HG03025 (cell line): ENCODE results near the gene GALNT14.

Experiments used
- ATAC-seq: cut with Tn5 transposase; IDR thresholded peaks from one replicate; pipeline ENCODE4 v1.9.1; 2021; ENCODE audit warnings: mild to moderate bottlenecking, moderate library complexity; ENCODE audit not compliant: unreplicated experiment, low FRiP score

GALNT14 gene

DNA sequence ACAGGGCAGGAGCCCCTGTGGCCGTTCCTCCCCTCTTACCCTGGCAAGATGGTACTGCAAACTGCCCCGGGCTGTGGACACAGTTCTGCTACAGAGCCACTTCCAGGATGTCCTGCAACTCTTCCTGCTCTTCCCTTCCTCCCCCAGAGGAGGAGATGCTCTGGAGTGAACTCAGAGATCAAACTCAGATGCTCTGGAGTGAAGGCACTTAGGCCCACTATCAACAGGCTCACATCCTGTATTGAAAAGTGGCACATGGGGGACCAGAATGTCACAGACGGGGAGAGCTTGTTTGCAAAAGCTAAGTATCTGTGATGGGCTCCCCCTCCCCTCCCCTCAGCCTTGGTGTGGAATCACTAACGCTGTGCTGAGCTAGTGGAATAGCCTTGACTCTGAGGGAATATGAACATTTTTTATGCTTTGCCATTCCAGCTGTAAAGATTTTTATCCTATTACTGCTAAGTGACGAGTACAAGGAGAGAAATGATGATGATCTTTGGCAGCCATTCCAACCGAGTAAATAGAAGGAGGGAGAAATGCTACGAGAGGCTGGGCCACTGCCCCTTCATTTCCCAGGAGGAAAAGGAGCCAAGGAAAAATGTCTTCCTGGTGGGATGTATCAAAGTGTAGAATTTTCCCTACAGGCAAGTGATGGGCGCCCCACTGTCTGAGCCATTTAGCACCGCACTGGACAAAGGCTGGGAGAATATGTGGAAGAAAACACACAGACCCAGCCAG lies 152.6 kb downstream of the GALNT14 start:
- no peak for ATAC-seq

DNA sequence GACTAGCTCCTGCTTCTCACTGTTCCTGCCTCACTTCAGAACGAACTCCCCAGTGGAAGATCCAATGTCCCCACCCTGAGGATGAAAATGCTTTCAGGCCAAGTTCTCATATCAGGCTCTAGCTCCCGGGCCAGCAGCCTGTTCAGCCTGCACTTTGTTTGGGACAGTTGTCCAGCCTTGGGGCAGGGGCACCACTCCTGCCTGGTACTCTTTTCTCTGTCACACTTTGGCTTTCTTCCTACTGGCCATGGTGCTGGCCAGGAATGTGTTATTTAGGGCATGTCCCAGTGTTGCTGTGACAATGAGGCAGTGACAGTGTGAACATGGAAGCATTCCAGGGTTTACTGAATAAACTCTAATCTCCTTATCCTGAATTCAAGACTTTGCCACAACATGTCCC lies 154.1 kb downstream of the GALNT14 start:
- no peak for ATAC-seq

DNA sequence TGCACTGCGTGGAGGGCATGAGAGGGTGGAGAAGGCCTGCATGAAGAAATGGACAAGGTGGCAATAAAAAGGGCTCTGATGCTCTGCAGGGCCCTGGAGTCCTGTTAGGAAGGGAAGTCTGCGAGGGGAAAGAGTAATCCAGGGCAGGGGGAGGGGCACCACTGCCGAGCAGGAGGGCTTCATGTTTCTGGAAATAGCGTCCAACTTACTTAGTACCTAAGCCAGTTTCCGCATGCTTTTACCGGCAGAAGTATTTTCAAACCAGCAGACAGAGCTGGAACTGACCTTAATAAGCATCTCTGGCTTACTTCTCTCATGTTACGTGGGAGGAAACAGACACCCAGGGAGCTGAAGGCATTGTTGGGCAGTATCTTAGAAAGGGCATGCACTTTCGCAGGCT lies 156.7 kb downstream of the GALNT14 start:
- ATAC-seq: no peak

DNA sequence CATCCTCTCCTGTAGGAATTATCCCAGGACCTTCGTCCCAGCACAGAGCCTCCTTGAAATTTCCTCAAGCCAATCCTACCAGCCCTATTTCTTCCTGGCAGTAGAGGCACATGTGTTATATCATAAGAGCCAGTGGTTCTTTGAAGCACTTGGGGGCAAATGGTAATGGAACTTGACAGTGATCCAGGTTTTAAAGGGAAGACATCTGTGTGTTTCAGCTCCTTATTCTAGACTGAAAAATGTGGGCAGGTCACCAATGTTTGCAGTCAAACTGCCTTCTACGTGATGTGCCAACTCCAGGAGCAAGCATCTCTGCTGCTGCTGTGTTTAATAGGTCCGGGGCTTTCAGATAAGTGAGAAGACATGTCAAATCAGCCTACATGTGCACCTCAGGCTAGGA lies 157.1 kb downstream of the GALNT14 start:
- no peak for ATAC-seq

DNA sequence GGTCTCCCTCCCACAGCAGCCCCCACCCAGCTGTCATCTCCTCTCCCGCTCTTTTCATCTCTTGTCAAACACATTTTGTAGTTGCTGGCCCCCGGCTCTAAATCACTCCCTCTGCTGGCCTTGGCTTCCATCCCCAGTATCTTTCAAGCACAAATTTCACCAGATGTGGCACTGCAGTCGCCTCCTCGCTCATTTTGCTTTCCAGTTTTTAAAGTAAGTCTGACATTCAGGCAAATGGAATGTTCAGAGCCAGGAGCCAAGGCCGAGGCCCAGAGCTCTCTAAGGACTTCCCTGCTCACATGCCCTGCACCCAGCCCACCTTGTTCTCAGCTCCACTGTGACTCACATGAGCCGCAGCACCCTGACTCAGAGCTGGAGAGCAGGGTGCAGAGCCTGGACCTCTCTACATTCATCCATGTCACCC lies 158.4 kb downstream of the GALNT14 start:
- ATAC-seq: no peak

DNA sequence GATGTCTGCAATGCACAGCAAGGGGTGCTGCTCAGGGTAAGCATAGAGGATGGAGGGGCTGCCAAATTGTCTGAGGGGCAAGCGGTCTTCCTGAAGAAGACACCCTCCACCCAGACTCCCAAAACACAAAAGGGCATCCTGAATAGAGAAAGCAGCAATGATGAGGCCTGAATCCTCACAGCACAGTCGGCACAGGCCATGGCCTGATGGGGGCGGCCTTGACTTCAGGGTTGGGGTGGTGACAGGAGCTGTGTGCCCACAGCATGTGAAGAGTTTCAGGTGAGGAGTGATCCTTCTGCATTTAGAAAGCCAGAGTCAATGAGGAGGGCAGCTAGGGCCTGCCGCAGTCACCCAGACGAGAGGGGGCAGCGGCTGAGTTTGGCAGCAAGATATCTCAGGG lies 159.4 kb downstream of the GALNT14 start:
- no peak for ATAC-seq

DNA sequence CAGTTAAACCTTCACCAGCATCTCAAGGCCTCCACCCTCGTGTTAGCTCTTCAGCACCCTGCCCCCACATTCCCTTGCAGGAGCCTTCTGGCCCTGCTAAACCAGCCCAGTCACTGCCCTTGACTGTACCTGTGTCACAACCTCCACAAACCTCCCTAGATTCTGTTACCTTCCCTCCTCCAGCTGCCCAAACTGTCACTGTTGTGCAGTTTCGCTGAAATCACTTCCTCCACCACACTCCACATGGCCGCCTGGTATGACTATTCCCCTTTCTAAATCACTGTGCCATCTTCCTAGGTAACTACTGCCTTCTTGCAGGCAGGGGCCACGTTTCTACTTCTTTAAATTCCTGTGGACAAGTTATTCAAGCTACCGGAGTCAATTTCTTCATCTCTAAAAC lies 160.2 kb downstream of the GALNT14 start:
- no peak for ATAC-seq

DNA sequence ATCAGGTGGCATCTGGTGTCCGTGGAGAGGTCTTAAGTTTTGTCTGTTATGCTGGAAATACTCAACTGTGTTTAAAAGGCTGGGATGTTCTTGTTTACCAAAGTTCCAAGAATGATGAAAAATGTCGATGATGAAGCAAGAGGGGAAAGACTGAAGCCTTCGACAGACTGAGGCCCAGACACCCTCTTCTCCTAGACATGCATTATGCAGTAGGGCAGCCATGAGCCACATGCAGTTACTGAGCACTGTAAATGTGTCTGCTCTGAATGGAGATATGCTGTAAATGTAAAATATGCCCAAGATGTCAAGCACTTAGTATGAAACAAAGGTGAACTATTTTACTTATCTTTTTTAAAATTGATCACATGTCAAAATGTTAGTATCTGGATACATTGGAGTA lies 163.1 kb downstream of the GALNT14 start:
- no peak for ATAC-seq

DNA sequence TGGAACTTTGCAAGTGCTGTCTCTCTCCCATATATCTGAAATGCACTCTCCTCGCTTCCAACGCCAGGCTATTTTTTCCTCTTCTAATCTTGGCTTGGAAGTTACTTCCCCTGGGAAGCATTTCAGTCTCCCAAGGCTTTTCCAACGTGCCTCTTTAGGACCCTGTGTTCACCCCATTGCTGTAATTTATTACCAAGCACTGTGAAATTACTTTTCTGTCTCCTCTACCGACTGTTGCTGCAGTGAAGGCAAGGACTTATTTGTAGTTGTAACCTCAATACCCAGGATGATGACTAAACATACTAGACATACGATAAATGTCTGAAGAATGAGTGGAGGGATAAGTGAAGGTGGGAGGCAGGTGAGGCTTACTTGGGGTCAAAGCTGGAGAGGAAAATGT lies 163.7 kb downstream of the GALNT14 start:
- no peak for ATAC-seq

DNA sequence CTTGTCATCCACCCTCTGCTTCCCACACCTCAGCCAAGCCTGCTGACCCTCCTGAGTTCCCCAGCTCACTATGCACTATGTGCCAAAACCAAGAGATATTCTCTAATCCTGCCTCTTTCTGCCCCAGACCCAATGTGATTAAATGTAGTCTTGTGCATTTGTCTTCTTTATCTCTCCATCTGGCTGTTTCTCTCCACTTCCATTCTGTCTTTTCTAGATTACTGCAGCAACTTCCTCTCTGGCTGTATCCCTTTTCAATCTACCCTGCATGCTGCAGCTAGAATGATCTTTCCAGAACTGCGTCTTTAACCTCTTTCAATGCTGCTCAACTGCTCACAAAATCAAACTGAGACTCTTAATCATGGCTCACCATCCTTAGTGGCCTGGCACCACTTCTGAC lies 164.1 kb downstream of the GALNT14 start:
- ATAC-seq: no peak

DNA sequence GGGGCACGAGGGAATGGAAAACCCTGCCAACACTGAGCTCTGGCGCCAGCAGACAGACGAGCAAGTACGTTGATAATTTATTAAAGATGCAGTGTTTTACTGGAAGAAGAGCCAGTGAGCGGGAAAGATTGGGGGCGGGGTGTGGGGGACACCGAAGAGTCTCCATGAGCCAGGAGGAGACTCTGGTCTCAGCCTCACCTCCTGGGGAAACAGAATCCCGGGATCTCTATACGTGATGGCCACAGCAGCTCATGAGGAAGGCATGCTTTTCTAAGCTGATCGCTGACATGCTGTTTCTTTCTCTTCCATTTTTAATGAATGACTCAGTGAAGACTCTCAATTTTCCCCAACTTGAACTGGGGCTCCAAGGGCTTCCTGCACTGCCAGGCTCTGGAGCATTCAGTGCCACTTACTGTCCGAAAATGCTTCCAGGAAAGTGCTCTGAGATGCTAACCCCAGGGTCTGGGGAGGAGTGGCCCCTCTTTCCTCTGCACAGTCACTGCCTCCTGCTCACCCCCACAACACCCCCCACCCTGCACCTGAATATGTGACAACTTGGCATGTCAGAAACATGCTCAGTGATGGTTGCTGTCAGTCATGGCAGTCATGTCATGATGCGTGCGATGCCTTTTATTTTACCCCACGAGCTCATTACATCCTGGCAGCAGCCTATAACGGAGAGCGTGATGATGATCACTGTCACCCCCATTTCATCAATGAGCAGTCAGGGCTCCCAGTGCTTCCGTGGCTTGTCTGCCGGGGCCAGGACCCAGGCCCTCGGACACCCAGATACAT lies 166.8 kb downstream of the GALNT14 start:
- ATAC-seq: no peak

DNA sequence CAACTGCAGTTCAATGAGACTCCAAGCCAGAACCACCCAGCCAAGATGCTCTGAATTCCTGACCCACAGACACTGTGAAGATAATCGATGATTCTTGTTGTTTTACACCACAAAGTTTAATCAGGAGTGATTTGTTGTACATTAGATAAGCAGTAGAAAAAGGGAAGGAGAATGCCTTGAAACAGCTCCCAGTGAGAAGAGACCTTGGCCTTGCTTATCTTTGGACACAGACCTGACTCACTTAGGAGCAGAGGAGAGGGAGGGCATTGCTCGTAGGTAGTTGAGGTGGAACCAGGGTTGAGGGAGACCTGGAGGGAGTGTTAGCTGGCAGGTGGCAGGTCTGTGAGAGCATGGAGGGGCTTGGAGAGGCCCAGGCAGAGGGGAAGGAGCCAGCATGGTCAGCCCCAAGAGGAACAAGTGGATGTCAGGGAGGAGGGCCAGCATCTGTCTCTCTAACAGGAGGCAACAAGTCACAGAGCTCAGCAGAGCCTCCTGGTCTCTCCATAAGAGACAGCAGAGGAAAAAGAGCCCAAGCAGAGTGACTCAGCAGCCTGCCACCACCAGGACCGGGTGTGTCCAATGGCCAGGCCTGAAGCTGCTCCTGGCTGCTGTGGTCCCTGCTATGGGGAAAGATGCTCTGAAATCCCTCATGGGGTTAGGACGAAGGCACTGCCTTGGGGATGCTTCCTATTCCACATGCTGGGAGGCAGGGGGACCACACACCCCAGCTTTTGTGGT lies 169.4 kb downstream of the GALNT14 start:
- no peak for ATAC-seq

DNA sequence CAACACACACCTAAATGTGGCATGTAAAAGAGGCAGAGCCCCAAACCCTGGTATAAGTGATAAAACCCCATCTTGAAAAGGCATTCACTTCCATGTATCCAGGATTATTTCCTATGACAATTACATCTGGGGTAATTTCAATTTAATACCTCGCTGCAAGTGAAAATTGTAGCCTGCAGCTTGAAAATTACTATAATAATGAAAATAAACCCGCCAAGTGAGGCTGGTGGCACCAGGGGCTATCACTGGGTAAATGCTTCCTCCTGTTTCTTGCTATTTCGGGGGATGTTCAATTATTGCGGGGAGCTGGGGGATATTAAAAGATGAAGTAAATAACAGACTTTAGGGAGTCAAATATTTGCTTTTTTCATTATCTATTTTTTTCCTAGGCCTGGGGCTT lies 171.5 kb downstream of the GALNT14 start:
- ATAC-seq: no peak

DNA sequence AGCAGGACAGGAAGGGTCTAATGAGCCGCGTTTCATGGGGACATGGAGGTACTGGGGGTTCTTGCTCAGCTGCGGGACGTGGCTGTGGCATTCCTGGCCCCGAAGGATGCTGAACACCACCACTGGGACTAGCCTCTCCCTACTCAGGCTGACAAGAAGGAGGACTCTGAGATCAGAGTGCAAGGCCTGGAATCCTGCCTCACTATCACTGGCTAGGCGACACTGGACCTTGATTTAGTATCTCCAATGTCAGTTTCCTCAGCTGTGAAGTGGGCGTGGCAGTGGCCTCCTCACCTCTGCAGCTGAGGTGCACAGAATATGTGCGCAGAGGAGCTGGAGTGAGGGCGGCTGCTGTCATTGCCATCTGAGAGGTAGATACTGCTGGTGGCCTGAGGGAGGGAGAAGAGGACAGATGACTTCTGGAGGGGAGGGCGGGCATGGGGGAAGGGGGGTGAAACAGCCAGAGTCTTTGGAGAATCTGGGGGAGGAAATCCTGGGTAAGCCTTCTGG lies 173.2 kb downstream of the GALNT14 start:
- no peak for ATAC-seq

DNA sequence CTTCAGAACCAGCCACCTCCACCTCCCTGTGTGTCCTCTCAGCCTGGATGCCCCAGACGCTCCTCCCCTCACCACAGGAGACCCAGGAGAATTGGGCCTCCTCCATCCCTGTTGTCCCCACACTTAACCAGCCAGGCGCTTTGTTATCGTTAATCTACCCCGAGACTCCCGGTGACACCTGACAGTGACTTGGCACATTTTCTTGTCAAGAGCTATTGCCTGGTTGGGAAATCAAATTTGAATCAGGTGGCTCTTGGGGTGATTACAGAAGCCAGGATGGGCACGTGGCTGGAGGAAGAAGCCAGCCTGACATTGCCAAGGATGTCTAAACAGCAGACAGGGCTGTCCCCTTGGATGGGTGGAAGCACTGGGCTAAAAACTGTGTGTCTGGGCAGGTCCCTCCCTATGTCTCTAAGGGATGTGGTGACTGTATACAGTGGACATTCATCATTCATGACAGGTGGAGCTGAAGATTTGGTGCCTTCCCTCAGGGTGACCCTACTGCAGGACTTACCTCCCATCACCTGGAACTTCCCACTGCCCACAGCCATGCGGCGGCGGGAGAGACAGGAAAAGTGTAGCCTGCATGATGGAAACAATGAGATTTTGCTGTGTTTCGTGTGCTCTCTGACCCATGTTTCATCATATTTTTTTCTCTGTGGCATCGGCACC lies 173.8 kb downstream of the GALNT14 start:
- ATAC-seq: no peak

DNA sequence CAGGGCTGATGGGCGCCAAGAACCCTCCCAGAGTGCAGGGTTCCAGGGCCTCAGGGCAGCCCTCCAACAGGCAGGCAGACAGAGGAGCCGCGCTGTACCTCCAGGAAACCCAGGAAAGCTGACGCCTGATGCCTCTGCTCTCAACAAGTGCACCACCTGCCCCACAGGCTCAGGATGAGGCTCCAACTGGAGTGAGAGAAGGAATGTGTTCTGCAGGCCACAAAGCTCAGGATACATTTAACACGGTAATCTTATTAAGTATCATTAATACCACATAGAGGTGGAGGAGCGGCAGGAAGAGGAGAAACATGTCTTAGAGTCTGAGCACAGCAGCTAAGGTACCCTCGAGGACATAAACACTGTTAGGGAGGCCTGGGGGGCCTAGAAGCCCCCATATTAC lies 175.1 kb downstream of the GALNT14 start:
- no peak for ATAC-seq

DNA sequence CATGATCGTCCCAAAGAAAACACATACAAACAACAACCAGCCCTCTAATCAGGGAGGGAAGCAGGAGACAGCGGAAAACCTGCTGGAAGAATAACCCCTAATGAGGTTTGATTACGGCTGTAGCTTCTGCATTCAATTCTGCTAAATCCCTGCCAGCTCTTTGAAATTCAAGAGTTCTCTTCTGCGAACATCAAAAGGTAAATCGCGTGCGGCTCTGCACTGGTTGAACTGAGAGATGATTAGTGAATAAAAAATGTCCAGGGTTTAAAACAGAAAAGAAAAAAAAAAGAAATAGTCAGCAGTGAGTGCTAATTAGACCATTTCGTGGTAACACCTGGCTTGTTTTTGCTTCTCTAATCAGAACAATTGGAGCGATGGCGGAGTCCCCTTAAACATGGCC lies 178.0 kb downstream of the GALNT14 start:
- ATAC-seq: no peak

DNA sequence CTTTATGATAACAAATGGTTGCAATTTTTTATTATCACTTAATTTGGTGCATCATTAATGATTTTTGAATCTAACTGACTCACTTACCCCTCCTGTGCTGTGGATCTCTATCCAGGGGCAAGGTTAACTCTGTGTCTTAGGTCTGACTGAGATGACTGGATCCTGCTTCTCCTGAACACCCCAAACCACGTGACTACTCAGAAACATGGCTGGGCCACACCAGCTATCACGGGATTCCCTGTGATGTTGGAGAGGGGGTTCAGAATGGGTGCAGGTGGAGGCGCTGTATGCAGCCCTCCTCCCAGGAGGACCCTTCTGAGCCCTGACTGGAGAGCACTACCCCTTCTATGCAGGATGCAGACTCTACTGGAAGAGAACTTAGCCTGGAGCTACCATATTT lies 178.6 kb downstream of the GALNT14 start:
- no peak for ATAC-seq

DNA sequence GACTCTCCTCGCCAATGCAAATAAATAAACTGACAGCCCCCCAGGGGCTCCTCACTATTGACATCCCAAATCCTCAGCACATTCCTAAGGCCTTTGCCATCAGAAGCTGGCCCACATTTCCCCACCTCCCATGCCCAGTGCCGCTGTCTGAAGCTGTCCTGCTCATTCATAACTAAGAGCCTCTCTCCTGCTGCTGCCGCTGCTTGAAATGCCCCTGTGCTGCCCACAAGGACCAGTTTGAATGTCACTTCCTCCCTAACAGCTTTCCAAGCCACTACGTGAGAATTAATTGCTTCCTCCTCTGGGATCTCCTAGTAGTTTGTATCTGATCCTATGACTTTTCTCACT lies 179.3 kb downstream of the GALNT14 start:
- no peak for ATAC-seq

DNA sequence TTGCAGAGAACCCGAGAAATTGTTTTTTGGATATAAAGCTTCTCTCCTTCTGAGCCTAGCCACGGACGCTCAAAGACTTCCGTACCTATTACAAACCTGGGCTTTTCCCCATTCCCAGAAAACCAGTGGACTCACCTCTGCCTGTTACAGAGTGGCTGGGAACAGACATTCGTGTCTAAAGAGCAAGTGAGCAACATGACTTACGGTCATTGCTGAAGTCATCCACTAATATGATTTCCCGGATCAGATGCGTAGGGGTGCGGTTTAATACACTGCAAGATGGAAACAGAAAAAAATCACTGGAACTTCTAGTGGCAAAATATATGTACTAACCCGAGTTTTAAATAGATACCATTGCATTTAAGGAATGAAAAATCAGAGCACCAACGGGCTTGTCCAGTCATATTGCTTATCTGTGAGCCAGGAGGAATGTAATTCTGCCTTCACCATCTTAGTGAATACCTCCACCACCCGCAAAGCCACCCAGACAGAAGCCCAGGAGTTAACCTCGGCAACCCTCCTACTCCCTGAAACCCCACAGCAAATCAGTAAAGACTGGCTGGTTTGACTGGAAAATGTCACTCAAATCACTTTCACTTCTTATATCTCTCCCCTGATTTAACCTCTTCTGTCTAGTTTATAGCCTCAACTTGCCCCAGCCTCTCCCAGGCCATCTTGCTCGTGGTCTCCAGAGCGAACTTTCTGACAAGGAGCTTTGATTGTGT lies 179.9 kb downstream of the GALNT14 start:
- ATAC-seq: no peak
